Measurements from ENCODE around the gene CBFA2T2. TPM values are rescaled to one million over a fixed set of nuclear protein-coding genes. Genes with fewer than 3 reads are reported as not detected.

Gene CBFA2T2
- total and polyA plus RNA-seq, 2 donors (not counting 1 experiment from before 2014, with no cell fraction given) = 26.9 to 30.0 TPM

GRCh38 chr20:33606118-33606771 is 116.3 kb downstream of the CBFA2T2 start:
- Histone ChIP-seq H3K79me2 (ENCODE audit: control insufficient read depth, insufficient read depth, low read length) (peaks cover 27% of the 10 kb centered on the region), H3K27me3 (replicated peaks in 1 of 4; ENCODE audit: control extremely low read depth in 1 of 4, control insufficient read depth in 3 of 4, insufficient read depth in 4 of 4, low read length in 3 of 4) (no peaks in the 10 kb centered on the region), H3K4me3 (ENCODE audit: control extremely low read depth in 1 of 5, extremely low read depth in 1 of 5, insufficient read depth in 1 of 5, low read depth in 2 of 5, low read length in 4 of 5) (no peak overlapping the region), H3K9me3 (ENCODE audit: control extremely low read depth in 1 of 3, control insufficient read depth in 2 of 3, insufficient read depth in 1 of 3, low read length in 2 of 3) (no peaks in the 10 kb centered on the region), H3K27ac (ENCODE audit: low read length in 2 of 2) (peak overlapping the region; percentile 56 to 88), H3K4me1 (ENCODE audit: control insufficient read depth in 2 of 2, insufficient read depth in 2 of 2, low read length in 2 of 2) (peaks cover 72 to 82% of the 10 kb centered on the region in 2 donors), H4K20me1 (ENCODE audit: control insufficient read depth, insufficient read depth, low read length, poor library complexity, severe bottlenecking) (no peaks in the 10 kb centered on the region), H3K9ac (ENCODE audit: low read length) (peak overlapping the region; percentile 39), H2AFZ (ENCODE audit: insufficient read depth, low read depth, low read length, poor library complexity, severe bottlenecking) (peak overlapping the region; percentile 70), H3K36me3 (replicated peaks in 1 of 2; ENCODE audit: control extremely low read depth in 1 of 2, control insufficient read depth in 1 of 2, extremely low read depth in 1 of 2, insufficient read depth in 2 of 2, low read length in 1 of 2) (peaks cover 0 to 9% of the 10 kb centered on the region in 2 experiments), H3K4me2 (replicated peaks; ENCODE audit: low read depth, low read length, poor library complexity, severe bottlenecking) (peak overlapping the region; percentile 59)
- peak; percentile 63 for DNase-seq
- Mint-ChIP-seq H3K27me3 (no peaks in the 10 kb centered on the region), H3K27ac (peak overlapping the region; percentile 92), H3K4me3 (peak overlapping the region; percentile 62), H3K4me1 (peaks cover 74% of the 10 kb centered on the region), H3K9me3 (ENCODE audit: insufficient read depth) (no peaks in the 10 kb centered on the region)
- 85% methylated on average over 3 of the region's 3 CpGs for whole genome bisulfite sequencing (ENCODE audit: insufficient coverage)
- POLR2A ChIA-PET = interaction anchor here (0.6 kb wide), 1 partner anchor 266 kb away, joined by 4 read pairs; no protein-coding TSS in a partner anchor
- TF ChIP-seq, protein P1, sequence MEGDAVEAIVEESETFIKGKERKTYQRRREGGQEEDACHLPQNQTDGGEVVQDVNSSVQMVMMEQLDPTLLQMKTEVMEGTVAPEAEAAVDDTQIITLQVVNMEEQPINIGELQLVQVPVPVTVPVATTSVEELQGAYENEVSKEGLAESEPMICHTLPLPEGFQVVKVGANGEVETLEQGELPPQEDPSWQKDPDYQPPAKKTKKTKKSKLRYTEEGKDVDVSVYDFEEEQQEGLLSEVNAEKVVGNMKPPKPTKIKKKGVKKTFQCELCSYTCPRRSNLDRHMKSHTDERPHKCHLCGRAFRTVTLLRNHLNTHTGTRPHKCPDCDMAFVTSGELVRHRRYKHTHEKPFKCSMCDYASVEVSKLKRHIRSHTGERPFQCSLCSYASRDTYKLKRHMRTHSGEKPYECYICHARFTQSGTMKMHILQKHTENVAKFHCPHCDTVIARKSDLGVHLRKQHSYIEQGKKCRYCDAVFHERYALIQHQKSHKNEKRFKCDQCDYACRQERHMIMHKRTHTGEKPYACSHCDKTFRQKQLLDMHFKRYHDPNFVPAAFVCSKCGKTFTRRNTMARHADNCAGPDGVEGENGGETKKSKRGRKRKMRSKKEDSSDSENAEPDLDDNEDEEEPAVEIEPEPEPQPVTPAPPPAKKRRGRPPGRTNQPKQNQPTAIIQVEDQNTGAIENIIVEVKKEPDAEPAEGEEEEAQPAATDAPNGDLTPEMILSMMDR (IDR thresholded peaks at IDR 0.05) = no peak
- TF ChIP-seq EZH2 (IDR thresholded peaks at IDR 0.05; ENCODE audit: borderline replicate concordance, insufficient read depth, low read depth, low read length, poor library complexity, severe bottlenecking) = no peak
- ATAC-seq (ENCODE audit: low read depth) = peak; percentile 53
- intact Hi-C loops (cut with micrococcal nuclease) = loop anchor here (10.0 kb wide), 1 partner anchor 111 kb away; the partner anchor contains the start of gene CBFA2T2
- CTCF ChIA-PET = interaction anchor here (0.8 to 1.3 kb wide), 4 partner anchors 12 to 202 kb away, joined by 3 to 4 read pairs (median 3); no protein-coding TSS in a partner anchor

- Mint-ChIP-seq H3K4me1 (peaks cover 53% of the 10 kb centered on the region), H3K4me3 (peak overlapping the region; percentile 20), H3K27me3 (no peaks in the 10 kb centered on the region), H3K27ac (peak overlapping the region; percentile 3), H3K9me3 (ENCODE audit: insufficient read depth) (no peaks in the 10 kb centered on the region)
- Histone ChIP-seq H3K36me3 (replicated peaks in 1 of 2; ENCODE audit: control extremely low read depth in 1 of 2, control insufficient read depth in 1 of 2, extremely low read depth in 1 of 2, insufficient read depth in 2 of 2, low read length in 1 of 2) (peaks cover 0 to 39% of the 10 kb centered on the region in 2 experiments), H3K9me3 (ENCODE audit: control extremely low read depth in 1 of 3, control insufficient read depth in 2 of 3, insufficient read depth in 1 of 3, low read length in 2 of 3) (no peaks in the 10 kb centered on the region), H3K27me3 (replicated peaks in 1 of 4; ENCODE audit: control extremely low read depth in 1 of 4, control insufficient read depth in 3 of 4, insufficient read depth in 4 of 4, low read length in 3 of 4) (no peaks in the 10 kb centered on the region), H3K4me1 (ENCODE audit: control insufficient read depth in 2 of 2, insufficient read depth in 2 of 2, low read length in 2 of 2) (peaks cover 54 to 57% of the 10 kb centered on the region in 2 donors), H3K79me2 (ENCODE audit: control insufficient read depth, insufficient read depth, low read length) (peaks cover 18% of the 10 kb centered on the region), H3K27ac (ENCODE audit: low read length in 2 of 2) (peak overlapping the region in 1 of 2 donors; percentile 19), H2AFZ (ENCODE audit: insufficient read depth, low read depth, low read length, poor library complexity, severe bottlenecking) (no peak overlapping the region), H4K20me1 (ENCODE audit: control insufficient read depth, insufficient read depth, low read length, poor library complexity, severe bottlenecking) (no peaks in the 10 kb centered on the region), H3K9ac (ENCODE audit: low read length) (no peak overlapping the region), H3K4me3 (ENCODE audit: control extremely low read depth in 1 of 5, extremely low read depth in 1 of 5, insufficient read depth in 1 of 5, low read depth in 2 of 5, low read length in 4 of 5) (no peak overlapping the region), H3K4me2 (replicated peaks; ENCODE audit: low read depth, low read length, poor library complexity, severe bottlenecking) (peak overlapping the region; percentile 44)
- CTCF ChIA-PET = interaction anchor here (0.5 to 1.2 kb wide), 4 partner anchors 9 to 152 kb away, joined by 3 to 4 read pairs (median 3); no protein-coding TSS in a partner anchor
- ATAC-seq (ENCODE audit: low read depth) = peak; percentile 31
- TF ChIP-seq, protein P1 (IDR thresholded peaks at IDR 0.05) = no peak
- TF ChIP-seq EZH2 (IDR thresholded peaks at IDR 0.05; ENCODE audit: borderline replicate concordance, insufficient read depth, low read depth, low read length, poor library complexity, severe bottlenecking) = no peak
- POLR2A ChIA-PET = interaction anchor here (0.6 kb wide), 2 partner anchors 11 to 514 kb away, joined by 5 to 10 read pairs; no protein-coding TSS in a partner anchor
- peak; percentile 40 for DNase-seq
- intact Hi-C loops (cut with micrococcal nuclease) = loop anchor here (10.0 kb wide), 1 partner anchor 115 kb away; the partner anchor contains the start of gene CBFA2T2
- WGBS (ENCODE audit: insufficient coverage) = 33% methylated on average over 2 of the region's 2 CpGs
Observed at GRCh38 chr20:33609504-33609903, 119.6 kb downstream of the CBFA2T2 start.

Data from B cell (primary cell).